HG02970 (cell line): ENCODE measurements around the gene PEX11B.

Source experiments
- ATAC-seq: cut with Tn5 transposase; IDR thresholded peaks from one replicate; pipeline ENCODE4 v1.9.1; 2021; ENCODE audit warnings: mild to moderate bottlenecking, moderate library complexity, moderate number of reproducible peaks; ENCODE audit not compliant: unreplicated experiment, low FRiP score

PEX11B gene

DNA sequence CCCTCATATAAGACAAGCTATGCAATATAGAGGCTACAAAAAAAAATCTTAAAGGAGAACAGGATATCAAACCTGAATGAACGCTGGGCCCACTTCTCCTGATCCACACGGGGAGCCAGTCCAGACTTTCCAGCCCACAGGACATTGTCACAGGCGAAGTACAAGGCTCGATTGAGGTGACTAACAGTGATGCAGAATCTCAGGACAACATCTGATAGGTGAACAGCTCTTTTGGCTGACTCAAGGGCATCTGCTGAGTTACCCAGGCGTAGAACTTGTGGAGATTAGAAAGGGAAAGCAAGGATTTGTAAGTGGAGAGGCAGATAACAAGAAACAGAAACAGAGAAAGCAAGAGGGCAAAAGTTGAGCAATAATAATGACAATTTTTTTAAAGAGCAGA lies 1.8 kb downstream of the PEX11B start:
- no peak for ATAC-seq

DNA sequence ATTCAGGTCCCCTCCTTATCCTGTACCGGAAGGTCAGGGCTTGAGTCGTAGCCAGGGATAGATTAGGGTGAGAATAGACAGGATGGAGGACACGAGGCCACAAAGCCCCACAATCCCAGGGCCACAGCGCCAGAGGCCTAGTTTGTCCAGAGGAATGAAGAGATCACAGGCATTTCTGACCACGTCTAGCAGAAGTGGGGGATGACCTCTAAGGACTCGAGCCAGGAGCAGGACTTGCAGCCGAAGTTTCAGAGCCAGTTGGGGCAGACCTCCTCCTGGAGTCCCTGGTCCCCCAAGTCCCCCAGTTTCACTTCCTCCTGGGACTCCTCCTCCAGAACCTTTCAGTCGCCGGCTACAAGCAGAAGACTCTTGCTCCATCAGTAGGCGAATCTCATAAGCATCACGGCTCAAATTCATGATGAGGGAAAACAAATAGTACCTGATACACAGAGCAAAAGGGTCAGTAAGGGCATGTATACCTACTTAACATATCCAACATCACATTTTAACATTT lies 6.3 kb downstream of the PEX11B start:
- ATAC-seq: no peak

DNA sequence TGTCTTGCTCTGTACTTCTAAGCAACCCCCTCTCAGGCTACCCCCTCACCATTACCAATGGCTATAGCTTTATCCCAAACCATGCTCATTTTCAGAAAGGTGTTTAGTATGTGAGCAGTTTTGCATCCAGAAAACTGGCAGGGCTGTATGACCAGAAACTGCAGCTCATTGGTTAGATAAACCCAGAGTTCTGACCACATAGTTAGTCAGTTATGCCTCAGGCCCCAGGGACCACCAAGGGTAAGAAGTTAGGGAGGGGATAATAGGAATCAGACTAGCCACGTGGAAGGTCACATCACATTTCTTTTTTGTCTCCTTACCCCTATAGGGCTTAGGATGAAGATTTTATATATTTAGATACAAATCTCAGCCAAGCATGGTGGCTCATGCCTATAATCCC lies 9.9 kb downstream of the PEX11B start:
- no peak for ATAC-seq

DNA sequence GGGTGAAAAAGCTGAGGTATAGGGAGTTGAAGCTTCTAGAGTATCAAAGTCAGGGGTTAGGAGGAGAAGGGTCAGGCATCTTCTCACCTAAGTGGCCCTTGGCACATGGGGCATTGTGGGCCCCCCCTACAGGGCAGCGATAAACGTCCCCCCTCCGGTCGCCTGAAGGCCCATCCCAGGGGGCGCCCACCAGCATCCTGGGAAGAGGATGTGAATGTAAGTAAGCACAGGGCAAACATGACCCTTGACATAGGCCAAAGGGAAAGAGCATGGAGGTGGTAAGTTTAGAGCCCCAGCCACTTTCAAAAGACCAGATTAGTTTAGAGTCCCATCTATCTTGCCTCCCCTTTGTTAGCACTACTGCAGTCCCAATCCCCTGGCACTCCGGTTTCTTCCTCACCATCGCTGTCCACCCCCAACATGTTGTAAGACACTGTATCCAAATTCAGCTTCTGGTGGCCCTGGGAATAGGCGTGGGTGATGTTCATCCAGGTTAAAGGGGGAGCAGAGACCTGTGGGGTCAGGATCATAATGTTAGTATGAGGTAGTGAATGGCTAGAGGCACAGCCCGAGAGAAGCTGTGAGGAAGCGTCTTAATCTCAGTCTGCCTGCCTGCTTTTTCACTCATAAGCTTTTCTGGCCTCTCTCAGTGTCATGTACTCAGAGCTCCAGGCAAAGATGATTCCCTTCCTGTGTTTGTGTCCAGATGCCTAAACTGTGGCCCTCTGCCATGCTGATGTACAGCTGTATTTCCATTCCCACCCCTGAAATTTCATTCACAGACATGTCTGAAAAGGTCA lies 11.4 kb downstream of the PEX11B start:
- ATAC-seq: no peak

DNA sequence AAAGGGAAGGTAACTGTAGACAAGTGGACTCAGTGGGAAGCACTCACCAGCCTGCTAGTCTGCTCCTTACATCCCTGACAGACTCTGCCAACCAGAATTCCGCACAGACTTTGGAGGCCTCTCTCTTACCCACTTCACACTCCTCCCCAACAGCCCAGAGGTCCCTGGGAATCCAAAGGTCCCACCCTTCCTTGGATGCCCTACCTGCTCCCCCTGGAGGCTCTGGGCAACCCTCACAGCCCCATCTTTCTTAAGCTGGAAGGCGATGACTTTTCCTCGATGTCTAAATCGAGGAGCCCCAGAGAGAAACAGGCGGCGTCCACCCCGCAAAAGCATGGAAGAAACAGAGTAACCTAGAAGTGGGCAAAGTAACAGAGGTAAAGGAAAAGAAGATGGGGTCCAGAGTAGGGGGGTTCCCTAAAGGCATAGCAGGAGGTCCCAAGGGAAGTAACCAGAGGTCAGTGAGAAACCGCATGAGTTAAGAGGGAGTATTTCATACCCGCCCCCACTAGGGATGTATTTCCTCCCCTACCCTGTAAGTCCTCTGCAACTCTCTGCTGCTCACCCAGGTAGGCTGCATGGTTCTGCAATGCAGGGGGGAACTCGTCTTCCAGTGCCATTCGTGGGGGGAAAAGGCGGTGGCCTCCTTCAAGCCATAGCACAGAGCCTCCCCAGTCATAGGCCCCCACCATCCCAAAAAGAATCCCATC lies 17.1 kb downstream of the PEX11B start:
- no peak for ATAC-seq

DNA sequence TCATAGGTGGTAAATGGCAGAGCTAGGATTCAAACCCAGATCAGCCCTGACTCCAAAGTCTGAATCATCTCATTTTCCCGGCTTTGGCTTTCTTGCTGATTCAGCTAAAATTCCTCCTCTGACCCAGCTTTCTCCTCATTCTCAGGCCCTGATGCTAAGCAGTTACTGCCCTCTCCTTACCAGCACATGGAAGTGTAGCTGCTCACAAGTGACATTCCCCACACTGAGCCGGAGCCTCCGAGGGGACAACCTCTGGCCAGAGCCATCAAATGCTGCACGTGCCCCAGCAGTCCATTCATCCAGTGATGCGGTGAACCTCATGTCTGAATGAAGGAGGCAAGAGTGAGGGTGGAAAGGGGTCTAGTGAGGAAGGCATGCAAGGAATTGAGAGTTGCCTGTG lies 19.8 kb downstream of the PEX11B start:
- no peak for ATAC-seq

DNA sequence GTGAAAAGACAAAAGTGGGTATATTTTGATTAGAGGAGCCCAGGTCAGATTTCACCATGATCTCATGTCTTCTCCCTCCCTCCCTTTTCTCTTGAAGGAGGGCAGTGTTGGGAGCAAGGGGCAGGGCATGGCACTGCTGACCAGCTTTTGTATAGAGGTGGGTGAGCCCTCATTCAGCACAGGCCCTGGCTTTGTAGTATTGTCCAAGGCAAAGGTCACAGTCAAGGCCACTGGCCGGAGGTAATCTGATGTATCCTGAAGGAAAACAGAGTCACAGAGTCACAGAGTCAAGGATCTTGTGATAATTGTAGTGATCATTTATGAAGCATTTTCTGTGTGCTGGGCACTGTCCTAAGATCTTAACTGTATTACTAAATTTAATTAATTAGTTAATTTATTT lies 20.5 kb downstream of the PEX11B start:
- no peak for ATAC-seq

DNA sequence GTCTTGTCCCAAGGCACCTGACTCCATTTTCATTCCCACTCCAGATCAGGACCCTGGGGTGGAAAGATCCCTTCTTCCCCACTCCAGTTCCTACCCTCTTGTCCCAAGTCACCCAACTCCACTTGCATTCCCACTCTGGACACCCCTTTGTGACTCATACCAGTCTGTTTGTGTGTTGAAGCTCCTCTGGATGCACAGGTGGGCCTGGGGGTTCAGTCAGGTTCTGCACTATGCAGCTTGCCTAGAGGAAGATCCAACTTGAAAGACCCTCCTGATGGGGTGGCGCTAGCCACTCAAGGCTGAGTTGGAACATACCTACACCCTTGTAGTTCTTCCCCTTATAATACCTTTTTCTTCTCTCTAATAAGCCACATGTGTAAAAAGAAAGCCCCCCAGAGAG lies 23.0 kb downstream of the PEX11B start:
- no peak for ATAC-seq

DNA sequence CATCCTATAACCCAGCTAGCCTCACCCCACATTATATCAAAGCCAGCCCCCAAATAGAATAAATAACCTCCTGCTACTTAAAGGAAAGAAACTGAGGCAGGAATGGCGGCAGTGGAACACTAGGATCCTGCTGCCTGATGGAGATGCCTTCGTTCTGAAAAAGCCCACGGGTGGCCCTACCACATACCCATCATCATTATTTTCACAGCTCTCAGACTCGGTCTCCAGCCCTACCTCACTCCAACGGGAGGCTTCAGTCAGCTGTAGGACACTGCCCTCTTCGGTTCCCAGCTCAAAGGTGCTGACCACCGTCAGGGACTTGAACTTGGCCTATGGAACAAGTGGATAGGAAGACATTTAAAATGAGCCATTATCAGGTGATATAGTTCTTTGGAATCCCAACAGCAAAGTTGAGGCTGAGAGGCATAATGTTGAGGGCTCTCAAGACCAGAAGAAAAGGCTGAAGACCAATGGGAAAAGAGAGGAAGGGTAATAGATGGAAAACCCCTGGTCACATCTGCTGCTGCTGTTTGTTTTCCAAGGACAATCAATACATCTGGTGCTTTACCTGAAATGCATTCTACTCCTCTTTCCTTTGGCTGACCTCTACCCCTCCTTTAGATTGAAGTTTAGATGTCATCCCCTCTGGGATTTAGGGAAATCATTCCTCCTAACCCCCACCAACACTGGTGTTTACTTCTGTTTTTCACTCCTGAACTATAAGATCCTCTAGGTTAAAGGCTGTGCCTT lies 25.0 kb downstream of the PEX11B start:
- ATAC-seq: no peak

DNA sequence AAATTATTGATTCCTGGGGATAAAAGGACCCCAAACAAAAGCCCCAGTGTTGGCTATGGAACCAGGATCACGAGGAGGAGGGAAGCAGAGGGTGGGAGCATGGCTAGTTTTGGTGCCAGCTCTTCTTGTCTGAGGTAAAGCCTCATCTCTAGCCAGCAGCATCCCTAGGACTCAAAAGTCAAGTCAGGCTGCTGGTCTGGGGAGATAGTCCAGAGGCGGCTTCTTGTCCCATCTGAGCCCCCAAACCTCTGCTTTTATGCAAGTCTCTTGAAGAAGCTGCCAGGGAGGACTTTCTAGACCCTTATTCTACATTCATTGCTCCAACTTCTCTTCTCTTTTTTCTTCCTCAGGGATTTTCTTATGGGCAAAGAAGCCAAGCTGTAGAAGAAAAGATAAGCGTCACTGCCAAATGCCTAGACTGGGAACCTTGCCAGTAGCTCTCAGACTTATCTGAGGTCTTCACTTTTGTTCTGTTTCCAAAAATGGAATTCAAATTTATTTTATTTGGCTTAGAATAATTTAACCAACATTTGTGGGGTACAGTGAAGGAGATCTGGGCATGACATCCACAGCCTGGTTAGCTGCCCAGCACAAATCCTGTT lies 25.9 kb downstream of the PEX11B start:
- no peak for ATAC-seq

DNA sequence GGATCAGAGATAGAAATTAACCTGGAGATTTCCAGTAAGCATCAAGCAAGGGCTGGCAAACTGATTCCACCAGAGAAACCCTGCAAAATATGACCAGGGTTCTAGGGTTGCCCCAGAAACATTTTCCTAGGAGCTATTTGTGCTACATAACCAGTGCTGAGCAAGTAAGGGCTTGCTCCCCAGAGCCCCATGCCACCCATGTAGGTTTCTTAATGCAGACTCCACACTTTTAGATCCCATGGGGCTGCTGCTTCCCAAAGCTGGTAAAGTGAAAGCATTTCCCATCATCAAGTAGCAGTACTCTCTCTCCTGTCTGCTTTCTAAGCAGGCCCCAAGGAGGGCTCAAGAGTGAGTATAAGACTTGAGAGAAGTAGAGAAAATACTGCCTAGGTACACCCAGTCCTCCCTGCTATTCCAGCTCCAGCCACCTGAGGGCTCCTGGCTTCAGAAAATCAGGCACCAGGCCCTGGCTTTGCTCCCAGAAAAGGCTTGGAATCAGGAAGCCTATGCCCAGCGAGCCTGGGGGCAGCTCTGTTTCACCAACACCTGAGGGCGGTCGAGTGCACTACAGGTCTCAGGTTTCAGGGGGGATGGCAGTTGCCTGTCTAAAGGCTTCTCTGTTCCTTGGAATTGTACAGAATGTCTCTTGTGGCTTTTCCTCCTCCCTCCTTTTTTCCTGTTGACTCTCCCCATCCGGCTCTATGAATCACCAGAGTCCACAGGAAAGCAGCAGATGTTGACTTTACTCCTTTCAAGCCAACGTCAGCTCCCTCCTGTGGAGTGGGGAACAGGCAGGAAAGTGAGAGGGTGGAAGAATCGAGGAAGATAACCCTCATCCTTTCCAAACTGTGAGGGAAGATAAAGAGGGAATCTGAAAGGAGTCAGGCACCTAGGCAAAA lies 26.7 kb downstream of the PEX11B start:
- no peak for ATAC-seq

DNA sequence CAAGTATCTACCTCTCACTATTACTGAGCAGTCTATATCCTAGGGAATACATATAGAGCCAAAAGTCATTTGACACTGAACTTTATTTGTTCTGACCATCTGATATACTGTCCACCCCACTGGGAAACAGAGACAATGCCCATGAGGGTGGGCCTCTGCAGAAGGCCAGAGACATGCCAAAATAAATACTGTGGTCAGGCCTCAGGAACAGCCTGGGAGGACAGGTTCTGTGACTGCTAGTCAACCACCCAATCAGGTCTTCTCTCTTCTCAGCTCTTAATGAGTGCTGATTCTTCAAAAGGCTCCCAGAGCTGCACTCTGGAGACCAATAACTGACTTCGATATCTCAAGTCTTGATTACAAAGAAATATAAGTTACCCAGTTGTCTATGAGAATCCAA lies 27.4 kb downstream of the PEX11B start:
- no peak for ATAC-seq

DNA sequence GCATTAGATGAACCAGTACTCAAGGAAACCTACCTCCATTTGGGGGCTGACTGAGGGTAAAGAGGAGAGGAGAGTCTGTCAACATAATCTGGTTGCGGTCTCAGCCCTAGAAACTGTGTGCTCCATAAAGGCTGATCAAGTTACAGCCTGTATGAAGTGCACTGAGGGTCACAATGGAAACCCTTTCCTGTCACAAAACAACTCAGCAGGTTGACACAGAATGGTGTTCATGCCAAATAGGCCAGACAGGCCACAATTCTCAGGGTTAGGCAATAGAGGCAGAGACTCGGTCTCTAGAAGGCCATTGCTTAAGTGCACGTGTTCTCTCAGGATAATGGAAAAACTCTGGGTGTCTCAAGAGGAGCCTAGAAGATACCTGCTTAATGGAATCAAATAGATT lies 28.8 kb downstream of the PEX11B start:
- ATAC-seq: no peak

DNA sequence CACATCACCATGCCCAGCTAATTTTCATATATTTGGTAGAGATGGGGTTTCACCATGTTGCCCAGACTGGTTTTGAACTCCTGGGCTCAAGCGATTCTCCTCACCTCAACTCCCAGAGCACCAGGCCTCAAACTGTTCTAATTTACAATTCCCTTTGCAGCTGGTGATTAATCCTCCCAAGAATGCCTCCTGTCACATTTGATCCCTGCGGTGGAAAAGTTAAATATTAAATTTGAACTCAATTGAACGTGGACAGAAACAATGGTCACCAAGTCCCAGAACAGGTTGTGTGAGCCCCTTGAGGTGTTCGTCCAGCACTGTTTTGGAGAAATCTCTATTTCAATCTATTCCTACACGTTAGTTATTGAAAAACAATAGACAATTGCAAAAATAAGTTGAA lies 30.9 kb downstream of the PEX11B start:
- no peak for ATAC-seq

DNA sequence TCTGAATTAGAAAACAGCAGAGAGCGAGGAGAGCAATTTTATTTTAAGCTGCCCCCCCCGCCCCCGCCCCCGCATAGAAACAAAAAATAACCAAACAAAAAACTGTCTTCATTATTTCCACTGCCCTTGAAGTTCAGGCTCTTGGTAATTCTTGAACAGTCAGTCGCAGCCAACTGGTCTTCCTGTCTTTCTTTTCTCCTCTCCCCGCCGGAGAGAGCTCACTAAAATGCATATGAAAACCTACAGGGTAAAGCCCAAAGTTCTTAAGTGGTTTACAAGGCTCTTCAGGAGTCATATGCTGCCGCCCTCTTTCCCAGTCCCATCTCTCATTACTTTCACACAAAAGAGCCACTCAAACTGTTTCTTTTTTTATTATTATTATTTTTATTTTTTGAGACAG lies 31.7 kb downstream of the PEX11B start:
- ATAC-seq: no peak

DNA sequence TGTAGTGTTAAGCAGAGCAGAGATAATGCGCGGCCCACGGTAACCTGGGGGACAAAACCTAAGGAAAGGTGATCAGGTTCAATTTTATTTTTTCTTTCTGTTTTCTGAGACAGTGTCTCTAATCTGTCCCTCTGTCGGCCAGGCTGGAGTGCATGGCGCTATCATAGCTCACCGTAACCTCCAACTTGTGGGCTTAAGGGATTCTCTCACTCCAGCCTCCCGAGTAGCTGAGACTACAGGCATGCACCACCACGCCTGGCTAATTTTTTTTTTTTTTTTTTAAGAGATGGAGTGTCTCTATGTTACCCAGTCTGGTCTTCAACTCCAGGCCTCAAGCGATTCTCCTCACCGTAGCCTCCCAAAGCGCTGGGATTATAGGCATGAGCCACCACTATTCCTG lies 32.1 kb downstream of the PEX11B start:
- no peak for ATAC-seq

DNA sequence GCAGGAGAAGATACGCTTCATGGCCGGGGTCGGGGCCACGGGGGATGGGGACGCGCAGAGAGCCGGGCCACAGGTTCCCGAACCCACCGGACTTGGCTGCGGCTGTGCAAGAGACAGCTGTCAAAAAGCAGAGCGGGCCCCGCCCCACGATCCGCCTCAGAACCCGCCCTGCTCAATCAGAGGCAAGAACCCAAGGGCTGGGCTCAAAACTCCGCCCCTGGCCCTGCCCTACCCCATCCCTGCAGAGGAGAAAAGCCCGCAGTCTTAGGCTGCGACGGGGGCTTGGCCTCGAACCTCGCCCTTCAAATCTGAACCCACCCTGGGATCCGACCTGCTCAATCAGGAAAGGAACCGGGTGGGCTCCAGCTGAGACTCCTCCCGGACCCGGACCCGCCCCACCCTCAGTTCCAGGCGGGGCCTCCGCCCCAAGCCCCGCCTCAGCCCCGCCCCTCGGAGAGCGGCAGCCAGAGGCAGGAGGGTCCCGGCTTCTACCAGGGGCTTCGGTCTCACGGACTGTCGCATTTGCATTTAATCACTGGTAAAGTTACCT lies 32.7 kb downstream of the PEX11B start, which contains the start of gene ANKRD35:
Gene ANKRD35 (minus strand): TSS at position 129 of the 550 bp plus-strand sequence. CDS start 108 bp downstream, at position 21.
- peak; percentile 88 for ATAC-seq

DNA sequence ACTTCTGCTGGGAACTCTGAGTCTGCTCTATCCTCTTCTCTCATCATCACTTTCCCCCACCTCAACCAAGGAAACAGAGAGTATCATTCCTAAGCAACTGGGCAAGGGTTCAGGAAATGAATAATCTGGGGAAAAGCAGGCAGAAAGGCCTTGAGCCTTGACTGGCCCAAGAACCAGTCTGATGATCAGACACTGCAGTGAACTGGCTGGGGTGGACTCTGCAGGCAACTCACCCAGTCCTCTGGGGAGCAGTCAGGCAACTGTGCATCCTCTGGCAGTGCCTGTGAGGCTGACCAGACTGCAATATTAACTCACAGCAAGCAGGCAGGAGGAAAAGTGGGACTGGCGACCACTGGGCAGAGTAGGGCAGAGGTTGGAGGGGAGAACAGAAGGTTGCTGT lies 33.8 kb downstream of the PEX11B start:
- ATAC-seq: no peak

DNA sequence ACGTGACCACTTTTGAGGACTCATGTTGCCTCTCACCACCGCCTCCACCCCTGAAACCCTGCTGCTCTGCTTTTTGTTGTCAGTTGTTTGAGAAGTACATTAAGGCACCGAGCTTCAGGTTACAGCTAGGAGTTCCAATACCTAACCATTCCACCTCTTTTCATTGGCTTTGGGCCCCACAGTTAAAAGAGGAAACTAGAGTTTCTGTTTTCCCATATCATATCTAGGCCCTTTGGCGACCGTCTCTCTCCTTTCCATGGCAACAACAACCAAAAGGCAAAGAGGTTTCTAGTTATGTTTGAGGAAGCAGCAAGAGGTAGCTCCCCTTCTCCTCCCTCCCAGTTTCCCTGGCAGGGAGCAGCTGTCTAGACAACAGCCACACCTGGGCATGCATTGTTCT lies 38.7 kb downstream of the PEX11B start:
- ATAC-seq: no peak
